GM04504 (cell line): ENCODE results near the gene POLN.

Experiments
- DNase-seq: peaks from one replicate; pipeline ENCODE4 v3.0.0-alpha.2; 2012; ENCODE audit warnings: low read depth

POLN gene

DNA sequence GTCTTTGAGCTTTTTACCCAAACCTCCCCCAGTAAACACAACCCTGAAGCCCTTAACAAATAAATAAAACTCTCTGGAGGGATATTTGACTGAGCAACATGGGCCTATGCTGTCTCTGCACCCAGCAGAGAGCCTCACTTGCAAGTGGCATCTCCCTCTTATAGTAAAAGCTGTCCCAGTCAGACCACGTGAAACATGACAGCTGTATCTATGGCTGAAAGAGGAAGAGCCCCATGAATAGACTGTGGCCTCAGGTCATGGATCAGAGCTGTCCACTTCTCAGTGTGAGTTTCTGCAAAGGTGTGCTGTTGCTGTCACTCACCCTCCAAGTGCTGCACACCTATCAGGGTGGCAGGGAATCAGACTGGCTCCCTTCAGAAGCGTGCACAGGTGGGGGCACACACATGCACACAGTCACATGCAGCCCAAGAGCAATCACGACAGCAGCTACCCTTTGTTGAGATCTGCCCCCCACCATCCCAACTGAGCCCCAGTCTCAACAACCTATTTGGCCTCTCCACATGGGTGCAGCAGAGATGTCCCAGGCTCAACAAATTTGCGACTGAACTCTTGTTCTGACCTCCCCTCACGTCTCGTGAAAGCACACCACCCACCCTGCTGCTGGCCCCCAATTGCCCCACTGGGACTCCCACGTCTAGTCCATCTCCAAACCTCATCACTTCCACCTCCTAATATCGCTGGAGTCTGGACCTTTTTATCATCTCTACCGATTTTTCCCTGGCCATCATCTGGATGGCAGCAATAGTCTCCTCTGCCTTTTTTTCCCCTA is 137.2 kb downstream of the POLN start:
- no peak for DNase-seq

DNA sequence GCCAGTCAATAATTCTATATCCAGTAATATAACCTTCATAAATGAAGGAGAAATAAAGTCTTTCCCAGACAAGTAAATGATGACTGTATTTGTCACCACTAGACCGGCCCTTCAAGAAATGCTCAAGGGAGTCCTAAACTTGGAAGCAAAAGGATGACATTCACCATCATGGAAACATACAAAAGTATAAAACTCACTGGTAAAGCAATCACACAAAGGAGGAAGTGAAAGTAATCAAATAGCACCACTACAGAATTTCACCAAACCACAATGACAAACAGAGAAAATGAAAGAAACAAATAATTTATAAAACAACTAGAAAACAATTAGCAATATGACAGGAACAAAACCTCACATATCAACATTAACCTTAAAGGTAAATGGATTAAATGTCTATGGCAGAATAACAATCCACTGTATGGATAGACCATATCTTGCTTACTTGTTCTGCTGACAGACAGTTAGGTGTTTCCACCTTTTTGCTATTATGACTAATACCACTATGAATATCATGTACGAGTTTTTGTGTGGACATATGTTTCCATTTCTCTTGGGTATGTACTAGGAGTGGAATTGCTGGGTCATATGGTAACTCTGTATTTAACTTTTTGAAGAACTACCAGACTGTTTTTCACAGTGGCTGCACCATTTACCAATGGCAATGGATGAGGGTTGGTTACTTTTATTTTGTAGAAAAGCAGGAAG is 137.9 kb downstream of the POLN start:
- DNase-seq, result no peak

DNA sequence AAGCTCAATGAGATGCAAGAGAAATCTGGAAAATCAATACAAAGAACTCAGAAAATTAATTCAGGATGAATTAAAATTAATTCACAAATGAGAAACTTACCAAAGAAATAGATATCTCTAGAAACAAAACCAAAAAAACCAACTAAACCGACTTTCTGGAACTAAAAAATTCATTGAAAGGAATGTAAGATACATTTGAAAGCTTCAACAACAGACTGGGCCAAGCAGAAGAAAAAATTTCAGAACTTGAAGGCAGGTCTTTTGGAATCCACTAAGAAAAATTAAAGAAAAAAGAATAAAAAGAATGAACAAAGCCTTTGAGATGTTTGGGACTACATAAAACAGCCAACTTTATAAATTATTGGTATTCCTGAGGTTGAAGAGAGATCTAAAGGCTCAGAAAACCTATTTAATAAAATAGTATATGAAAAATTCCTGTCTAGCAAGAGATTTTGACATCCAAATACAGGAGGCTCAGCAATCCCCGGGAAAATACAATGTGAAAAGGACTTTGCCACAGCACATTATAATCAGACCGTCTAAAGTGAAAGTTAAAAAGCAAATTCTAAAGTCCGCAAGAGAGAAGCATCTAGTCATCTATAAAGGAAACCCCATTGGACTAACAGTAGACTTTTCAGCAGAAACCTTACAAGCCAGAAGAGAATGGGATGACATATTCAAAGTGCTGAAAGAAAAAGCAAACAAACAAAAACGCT is 138.6 kb downstream of the POLN start:
- DNase-seq, result no peak

DNA sequence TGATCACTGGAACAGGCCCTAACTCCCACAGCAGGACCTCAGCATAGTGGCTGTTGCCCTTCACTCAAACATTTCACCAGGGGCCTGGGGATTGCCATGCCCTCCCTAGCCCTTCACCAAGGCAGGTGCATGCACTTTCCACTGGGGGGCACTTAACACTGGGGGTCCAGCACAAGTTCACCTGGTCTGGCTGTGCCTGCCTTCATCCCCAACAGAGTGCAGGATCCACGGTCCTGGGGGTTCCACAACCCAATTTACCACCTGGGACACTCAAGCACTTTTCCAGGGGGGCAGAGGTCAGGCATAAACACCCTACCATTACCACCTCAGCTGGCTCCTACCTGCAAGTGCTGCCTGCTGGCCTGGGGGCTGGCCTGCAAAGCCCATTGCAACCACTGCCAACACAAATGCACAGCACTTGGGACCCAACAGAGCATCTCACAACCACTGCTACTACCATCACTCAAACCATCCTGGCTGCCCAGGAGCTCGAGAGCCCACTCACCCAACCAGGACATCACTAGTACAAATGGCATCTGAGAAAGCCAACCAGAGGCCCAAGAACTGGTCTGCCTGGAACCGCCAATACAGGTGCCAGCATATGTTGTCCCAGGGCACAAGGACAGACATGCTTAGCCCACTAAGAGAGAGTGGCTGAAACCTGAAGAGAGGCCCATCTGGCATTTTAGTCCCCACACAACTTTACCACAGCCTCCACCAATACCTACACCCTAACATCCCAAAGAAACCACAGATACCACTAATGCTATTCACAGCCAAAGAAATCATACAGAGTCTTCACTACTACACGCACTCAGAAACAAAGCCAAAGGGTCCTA is 139.7 kb downstream of the POLN start:
- no peak for DNase-seq

DNA sequence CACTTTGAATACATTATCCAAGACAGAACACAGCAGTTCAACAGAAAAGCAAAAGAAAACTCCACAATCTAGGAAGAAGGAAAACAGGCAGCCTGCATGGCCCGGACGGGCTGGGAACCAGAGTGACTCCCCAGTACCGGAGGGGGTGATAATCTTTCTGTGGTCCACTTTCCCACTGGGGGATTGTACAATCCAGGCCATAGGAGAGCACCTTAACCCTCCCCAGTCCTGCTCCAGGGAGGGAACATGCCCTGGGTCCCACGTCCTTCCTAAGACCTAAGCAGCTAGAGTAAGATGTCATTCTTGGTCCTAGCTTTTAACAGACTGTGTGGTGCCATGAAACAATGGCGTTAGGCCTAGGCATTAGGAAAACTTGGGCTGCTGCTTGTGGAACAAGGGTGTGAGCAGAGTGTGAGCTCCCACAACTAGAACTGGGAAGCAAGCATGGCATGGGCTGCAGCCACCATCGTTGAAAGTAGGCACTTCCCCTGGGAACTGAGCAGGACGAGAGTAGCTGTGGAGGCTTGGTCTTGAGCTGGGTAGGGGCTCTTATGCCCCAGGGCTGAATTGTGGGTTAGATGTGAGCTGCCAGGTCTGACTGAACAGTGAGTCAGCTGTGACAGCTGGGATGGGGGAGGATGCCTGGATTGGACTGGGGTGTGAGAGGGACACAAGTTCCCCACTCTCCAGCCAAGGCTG is 140.4 kb downstream of the POLN start:
- DNase-seq, result no peak

DNA sequence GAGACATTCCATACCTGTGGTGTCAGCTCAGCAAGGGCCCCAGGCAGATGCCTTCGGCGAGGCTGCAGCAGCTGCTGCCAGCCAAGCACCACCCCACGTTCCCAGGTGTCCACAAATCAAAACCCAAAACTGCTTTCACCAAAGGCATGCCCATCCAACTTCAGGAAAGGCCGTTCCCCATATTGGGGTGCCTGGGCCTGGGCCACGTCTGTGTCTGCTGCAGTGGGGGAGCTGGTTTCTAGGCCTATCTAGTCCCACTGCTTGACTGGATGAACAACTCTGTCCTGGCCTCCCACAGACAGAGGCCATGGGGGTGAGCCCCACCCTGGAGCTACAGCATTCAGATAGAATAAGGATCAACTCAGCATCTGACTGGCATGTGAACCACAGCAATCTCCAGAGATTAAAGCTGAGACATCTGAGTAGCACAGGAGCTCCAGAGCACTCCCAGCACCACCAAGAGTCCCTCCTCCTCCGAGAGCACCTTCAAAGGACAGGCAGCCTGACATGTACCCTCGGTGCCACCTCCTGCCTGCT is 145.8 kb downstream of the POLN start:
- DNase-seq, result no peak

DNA sequence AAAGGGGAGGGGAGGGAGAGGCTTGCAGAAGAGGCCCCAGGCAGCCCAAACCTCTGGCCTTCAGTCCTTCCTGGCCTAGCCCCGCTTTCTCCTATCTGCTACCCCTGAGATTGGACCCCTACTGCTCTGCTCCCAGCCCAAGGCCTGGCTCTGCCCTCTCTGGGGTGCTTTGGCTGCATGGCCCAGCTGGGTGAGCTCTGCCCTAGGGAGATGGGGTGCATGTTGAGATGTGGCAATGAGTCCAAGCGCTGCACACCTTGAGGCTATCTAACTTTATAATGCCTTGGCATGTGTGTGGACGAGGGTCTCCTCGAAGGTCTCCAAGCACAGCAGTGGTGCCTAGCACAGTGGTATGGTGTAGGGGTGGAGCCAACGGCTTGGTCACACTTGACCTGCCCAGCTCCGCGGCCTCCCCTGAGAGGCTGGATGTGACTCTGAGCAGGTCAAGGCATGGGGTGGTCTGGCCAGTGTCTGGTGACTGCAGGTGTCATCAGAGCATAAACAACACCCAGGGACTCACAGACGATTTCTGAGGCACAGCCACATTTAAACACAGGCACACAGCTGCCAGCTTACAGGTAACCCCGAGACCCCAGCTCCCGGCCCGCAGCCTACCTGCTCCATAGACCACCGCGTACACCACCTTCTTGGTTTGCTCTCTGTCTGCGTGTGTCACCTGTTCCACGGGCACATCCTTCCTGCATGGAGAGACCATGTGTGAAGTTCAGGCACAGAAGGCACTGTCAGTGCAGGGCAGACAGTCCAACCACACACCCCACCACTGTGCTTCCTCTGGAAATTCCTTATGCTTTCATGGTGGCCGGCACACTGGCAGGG is 146.5 kb downstream of the POLN start:
- DNase-seq, result no peak

DNA sequence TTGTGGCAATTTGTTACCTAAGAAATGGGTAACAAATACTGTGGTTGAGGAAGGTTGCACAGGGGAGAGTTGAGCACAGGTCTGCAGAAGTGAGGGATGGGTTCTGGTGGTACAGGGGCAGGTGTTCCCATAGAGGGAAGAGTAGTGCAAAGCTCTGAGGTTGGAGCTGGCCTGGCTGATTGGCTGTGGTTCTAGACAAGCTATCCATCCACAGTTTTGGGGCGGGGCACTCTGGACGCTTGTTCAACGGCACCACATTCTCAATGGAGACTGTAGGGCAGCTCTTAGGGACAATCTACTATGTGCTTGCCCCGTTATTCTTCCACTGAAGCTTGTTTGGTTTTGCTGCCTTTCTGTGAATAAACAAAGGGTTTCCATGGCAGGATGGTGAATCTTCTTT is 147.4 kb downstream of the POLN start:
- DNase-seq, result no peak

DNA sequence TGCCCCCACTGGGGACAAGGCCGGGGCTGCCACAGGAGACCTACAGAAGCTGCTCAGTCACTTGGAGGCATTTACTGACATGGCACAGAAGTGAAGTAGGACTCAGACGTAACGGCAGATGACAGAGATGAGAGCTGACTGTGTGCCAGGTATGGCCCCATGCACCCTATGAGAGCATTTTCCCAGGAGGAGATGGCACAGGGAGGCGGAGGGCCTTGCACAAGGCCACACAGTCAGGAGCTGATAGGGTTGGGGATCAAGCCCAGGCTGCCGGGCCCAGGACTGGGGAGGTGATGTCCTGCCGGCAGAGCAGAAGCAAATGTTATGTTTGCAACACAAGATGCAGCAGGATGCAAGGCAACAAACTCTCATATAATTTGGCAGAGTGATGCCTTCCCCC is 148.7 kb downstream of the POLN start:
- DNase-seq, result no peak

DNA sequence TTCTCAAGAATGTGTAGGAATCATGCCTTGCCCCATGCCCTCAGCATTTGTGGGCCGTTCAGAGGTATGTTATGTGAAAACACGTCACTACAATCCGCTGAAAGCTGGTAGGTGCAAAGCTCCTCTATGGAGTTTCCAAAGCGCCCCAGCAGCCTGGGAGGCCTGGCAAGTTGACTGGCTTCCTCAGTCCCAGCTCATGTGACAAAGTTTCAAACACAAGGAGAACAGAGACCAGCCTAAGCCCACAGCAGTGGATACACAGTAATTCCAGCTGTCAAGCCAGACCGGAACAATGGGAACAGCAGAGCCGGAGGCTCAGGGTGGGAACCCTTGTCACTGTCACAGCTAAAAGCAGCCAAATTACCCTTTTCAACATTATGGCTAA is 149.3 kb downstream of the POLN start:
- DNase-seq, result no peak

DNA sequence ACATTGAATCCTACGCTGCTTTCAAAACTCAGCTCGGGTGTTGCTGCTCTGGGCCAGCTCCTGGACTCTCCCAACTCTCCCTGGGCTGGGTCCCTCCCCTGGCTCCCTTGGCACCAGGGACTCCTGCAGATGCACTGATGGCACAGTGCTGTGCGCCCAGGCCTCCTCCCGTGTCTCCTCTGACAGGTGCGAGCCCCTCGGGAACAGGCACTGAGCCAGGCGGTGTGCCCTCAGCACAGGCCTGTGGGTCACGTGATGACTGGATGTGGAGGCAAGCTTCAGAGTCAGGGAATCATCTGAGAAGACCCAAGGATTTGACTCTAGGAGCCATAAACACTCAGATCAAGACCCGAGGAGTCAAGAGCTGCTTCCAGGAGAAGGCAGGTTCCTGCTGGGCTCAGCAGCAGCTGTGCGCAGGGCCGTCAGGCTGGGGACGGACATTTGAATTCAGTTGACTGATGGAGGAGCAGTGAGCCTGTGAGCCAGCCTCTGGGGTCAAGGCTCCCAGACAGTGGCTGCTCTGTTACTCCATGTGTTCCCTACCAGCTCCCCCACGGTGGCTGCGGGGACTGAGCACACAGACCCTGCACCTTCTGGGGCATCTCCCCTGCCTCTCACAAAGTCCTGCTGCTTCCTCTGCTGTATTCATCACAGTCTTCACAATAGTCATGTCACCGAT is 149.8 kb downstream of the POLN start:
- no peak for DNase-seq

DNA sequence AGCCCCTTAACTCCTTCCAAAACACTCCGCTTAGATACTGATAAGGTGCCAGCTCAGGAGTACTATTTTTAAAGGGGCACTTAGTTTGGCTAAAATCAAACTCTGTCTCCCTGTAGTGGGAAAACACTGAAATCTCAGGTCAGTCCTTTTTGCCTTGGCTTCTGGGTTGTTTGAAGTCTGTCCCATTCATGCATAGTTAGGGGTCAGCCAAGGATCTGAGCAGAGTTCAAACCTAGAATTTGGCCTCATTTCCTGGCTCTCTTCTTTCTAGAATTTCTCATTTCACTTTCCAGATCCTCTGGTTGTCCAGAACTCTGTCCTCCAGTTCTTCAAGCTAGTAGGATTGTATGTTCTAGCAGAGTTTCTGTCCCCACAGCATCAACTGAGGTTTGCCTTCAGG is 151.3 kb downstream of the POLN start:
- no peak for DNase-seq

DNA sequence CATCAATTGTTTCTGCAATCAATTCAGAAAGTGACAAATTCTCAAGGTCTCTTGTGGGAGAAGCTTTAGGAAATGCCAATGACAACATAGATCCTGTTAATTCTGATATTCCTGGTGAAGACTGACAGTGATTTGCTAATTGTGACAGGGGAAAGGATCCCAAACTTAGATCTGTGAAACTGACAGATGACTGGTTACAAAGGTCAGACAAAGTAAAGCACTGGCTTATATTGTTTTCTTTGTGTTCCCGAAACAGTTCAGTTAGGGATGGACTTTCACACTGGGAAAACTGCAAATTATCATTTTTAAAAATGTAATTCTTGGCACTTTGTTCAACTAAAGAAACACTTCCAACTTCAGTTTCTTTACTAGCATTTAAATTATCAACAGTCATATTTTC is 152.7 kb downstream of the POLN start:
- no peak for DNase-seq

DNA sequence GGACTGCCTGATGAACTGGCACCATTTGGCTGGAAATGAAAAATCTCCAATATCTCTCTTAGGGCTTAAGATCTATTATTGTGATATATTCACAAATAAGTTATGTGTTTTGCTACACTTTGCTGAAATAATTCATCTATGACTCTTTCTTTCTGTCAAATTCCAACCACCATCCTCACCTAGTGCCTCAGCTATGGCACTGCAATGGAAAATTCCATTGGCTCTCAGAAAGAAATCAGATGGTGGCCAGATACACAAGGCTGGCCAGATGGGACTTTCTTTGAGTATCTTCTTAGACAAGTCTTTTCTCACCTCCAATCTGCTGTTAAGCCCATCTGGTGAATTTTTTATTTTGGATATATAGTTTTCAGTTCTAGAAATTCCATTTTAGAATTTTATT is 154.8 kb downstream of the POLN start:
- no peak for DNase-seq

DNA sequence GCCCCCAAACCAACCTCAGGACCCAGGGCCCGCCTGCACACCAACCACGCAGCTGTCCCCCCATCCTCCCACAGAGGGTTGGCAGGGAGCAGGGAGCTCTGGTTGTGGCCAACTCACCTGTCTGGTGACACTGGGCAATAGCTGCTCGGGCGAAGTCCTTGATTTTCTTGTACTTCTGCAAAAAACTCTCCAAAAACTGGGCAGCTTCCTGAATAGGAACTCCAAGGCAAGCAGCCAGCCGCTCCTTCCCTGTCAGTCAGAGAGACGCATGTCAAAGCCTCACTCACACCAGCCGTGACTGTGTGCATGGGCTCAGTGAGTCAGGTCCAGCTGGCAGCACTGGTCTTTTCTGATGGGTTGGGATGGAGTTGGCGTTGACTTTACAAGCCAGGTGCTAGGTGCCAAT is 156.4 kb downstream of the POLN start:
- DNase-seq, result no peak

DNA sequence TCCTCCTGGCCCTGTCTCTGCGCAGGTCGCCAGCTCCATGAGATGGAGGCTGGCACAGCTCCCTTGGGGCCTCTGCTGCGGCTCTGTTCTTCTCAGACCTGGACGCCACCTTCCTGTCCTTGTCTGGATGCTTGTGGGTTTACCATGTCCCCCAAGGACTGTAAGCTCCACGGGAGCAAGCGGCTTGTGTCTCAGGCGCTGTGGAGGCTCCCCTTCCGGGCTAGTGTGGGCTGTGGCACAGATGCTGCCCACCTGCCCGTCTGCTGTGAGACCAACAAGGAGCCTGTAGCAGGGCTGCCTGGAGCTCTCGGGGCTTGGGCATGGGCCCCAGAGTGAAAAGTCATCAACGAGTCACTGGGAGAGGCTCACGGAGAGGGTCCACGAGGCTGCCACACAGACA is 157.6 kb downstream of the POLN start:
- DNase-seq, result no peak

DNA sequence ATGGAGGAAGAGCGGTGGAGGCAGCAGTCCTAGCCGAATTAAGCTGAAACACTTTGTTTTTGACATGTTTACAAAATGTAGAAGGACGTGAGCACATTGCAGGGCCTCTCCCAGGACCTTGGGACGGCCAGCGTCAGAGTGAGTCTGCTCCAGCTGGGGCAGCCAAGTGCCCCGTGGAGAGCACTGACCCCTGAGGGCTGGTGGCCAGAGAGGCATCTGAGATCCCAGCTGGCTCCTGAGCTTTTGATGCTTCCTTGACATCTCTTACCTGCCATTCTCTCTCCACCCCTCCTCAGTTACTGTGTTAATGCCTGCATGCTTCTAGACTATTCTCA is 158.1 kb downstream of the POLN start:
- no peak for DNase-seq

DNA sequence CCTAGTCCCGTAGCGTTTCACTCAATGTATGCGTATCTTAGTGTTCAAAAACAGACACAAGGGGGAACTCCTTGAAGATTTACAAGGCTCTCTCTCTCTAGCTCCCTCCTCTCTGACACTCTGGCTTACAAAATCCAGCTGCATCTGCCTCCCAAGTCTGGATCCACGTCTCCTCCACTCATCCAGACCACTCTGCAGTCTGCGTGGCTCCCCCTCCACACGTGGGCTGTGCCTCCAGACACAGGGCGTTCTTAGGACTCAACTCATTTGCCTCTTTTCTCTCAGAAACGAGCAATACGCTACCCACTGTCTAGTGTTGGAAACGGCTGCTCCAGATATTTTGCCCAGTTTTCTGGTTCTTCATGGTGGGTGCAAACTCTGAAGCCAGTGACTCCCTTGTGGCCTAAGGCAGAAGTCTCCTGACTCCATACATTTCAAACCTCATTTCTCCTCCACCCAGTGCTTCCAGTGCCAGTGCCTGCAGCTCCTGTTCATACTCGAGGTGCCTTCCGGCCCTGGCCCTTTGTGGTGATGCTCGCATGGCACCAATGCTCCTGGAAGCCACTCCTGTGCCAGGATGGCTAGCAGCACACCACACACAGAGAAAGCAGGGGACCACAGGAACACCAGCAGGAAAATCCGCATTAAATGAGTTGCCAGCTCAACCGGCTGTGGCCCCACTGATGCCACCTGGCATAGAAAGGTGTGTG is 158.7 kb downstream of the POLN start:
- no peak for DNase-seq

DNA sequence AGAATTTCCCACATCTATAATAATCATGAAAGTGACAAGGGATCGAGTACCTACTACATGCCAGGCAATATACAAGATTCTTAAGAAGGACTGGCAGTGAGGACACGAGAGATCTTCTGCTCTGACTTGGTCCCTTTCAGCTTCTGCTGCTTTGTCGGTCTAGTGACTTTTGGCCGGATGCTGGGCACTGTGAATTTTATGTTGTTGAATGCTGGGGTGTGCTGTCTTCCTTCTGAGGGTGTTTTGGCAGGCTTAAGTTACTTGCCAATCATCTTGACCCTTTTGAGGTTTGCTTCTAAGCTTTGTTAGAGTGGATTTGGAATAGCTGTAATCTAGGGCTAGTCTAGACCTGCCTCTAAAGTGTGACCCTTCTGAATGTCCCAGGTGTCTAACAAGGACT is 159.3 kb downstream of the POLN start:
- DNase-seq, result no peak
